Naive thymus-derived CD4-positive, alpha-beta T cell (primary cell): Measurements from ENCODE around the gene FDXR. TPM values are rescaled to one million over a fixed set of nuclear protein-coding genes. Genes with fewer than 3 reads are reported as not detected.

Experiments
- ATAC-seq: fragments of 150-1000 bp; cut with Tn5 transposase; 2 replicates; pipeline ENCODE4 v1.10.0; 2021; ENCODE audit warnings: mild to moderate bottlenecking, moderate library complexity
- CTCF ChIA-PET: fragments of 350-600 bp; sonication (Branson Sonifier 250); formaldehyde crosslinking; loops from one replicate; lab custom pipeline; 2021; ENCODE audit warnings: antibody characterized with exemption; lab: Charles Lee
- POLR2A ChIA-PET: fragments of 350-600 bp; sonication (Branson Sonifier 250); formaldehyde crosslinking; loops from one replicate; lab custom pipeline; 2021; ENCODE audit warnings: antibody characterized with exemption, inconsistent platforms; lab: Charles Lee
- DNase-seq, 9 donors: peaks; one replicate each; pipeline versions ENCODE4 v3.0.0 to v3.0.0-alpha.2; 2020 to 2022; ENCODE audit warnings: mixed read lengths in 1 of 9
- H3K27ac ChIP-seq: one replicate; pipeline ENCODE4 v1.7.0; 2013; ENCODE audit warnings: mild to moderate bottlenecking, low read depth, low read length, moderate library complexity
- H3K27me3 ChIP-seq, 2 donors: one replicate each; pipeline ENCODE4 v1.7.0; 2013; ENCODE audit warnings: low read length in 2 of 2, mild to moderate bottlenecking in 2 of 2, moderate library complexity in 2 of 2; ENCODE audit not compliant: control insufficient read depth in 2 of 2, insufficient read depth in 2 of 2
- H3K36me3 ChIP-seq, 3 experiments: 1 replicate in 2 of 3; 2 replicates in 1 of 3; pipeline ENCODE4 v1.7.0; 2013; ENCODE audit warnings: low read length in 3 of 3, mild to moderate bottlenecking in 3 of 3, moderate library complexity in 1 of 3; ENCODE audit not compliant: insufficient read depth in 3 of 3, control insufficient read depth in 2 of 3
- H3K4me1 ChIP-seq, 2 donors: one replicate each; pipeline ENCODE4 v1.7.0; 2013; ENCODE audit warnings: low read length in 2 of 2, mild to moderate bottlenecking in 2 of 2, moderate library complexity in 1 of 2; ENCODE audit not compliant: control insufficient read depth in 2 of 2, insufficient read depth in 2 of 2
- H3K4me3 ChIP-seq: 2 replicates; pipeline ENCODE4 v1.7.0; 2013; ENCODE audit warnings: mild to moderate bottlenecking, low read length
- H3K9me3 ChIP-seq, 3 experiments: 1 replicate in 2 of 3; 2 replicates in 1 of 3; pipeline ENCODE4 v1.7.0; 2013; ENCODE audit warnings: low read length in 3 of 3; ENCODE audit not compliant: control insufficient read depth in 2 of 3
- H3K27ac Mint-ChIP-seq, 9 donors: one replicate each; pipeline ENCODE4 v1.8.0; 2020 to 2022; ENCODE audit warnings: mixed read lengths in 9 of 9, mild to moderate bottlenecking in 8 of 9, moderate library complexity in 5 of 9, inconsistent platforms in 2 of 9
- H3K27me3 Mint-ChIP-seq, 5 donors: one replicate each; pipeline ENCODE4 v1.8.0; 2021 to 2022; ENCODE audit warnings: mixed read lengths in 5 of 5, mild to moderate bottlenecking in 1 of 5
- H3K36me3 Mint-ChIP-seq, 5 donors: one replicate each; pipeline ENCODE4 v1.8.0; 2020 to 2022; ENCODE audit warnings: mixed read lengths in 5 of 5, mild to moderate bottlenecking in 3 of 5, inconsistent platforms in 1 of 5
- H3K4me1 Mint-ChIP-seq, 7 donors: one replicate each; pipeline ENCODE4 v1.8.0; 2020 to 2022; ENCODE audit warnings: mixed read lengths in 7 of 7, mild to moderate bottlenecking in 3 of 7, inconsistent platforms in 1 of 7
- H3K4me3 Mint-ChIP-seq, 10 donors: one replicate each; pipeline ENCODE4 v1.8.0; 2020 to 2022; ENCODE audit warnings: mild to moderate bottlenecking in 10 of 10, mixed read lengths in 10 of 10, moderate library complexity in 6 of 10, inconsistent platforms in 2 of 10
- H3K9me3 Mint-ChIP-seq, 11 donors: one replicate each; pipeline ENCODE4 v1.8.0; 2020 to 2022; ENCODE audit warnings: mixed read lengths in 11 of 11, mild to moderate bottlenecking in 4 of 11, inconsistent platforms in 1 of 11, moderate library complexity in 1 of 11
- intact Hi-C, 2 donors: fragments of 100-400 bp; cut with micrococcal nuclease; formaldehyde crosslinking; loops; one replicate each; pipeline ENCODE4 v1.15.1; 2023
- polyA plus RNA-seq, 2 donors: library from polyadenylated mRNA; unstranded; fragments of 300-500 nt; fragmentation: Illumina TruSeq; gene quantifications; one replicate each; pipeline ENCODE4 v1.2.3, GENCODE V29; 2021
- total RNA-seq, 6 experiments: library from RNA in 5 of 6; stranded (reverse) in 5 of 6; gene quantifications; 1 replicate in 5 of 6; 2 replicates in 1 of 6; pipeline ENCODE4 v1.2.3 and lab custom pipeline; 2021 to 2026

FDXR gene
- total and polyA plus RNA-seq, 7 experiments from 2014 or later: 4.7 to 39.5 (median 9.4) TPM

DNA sequence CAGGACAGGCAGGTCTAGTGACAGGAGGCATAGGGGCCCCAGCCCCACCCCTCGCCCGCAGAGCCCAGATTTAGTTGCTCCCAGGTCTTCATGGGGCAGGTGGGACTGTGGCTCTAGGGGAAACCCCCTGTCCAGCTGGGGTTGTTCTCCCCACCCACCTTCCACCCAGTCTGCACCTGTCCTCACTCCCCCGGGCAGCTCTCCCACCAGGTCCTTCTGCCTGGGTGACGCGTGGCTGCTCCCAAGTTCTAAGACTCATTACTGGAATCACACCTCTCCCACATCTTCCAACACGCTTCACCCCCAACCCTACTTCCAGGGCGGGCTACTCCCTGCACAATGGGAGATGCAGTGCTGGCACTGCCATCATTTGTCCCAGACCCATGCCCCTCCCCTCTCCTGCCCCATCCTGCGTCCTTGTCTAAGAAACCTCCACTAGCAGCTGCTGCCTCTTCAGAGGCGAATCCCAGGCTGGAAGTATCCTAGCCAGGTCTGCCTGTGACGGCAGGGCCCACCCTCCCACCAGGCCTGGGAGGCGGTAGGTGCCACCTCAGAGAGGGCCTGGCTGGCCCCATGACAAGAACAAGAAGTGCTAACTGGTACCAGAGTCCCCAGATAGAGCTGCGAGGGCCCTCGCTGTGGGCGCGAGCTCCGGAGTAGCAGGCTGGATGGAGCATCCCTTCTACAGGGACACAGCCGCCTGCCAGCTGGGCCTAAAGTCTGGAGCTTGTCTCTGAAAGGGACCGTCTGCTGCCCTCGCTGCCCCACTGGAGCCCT, 35.9 kb downstream of the FDXR start:
- ATAC-seq (no peak), DNase-seq (no peak)
- Mint-ChIP-seq H3K36me3 (peaks cover 0 to 38% (median 20%) of the 10 kb centered on the region in 5 donors), H3K27ac (no peak overlapping the region), H3K9me3 (no peaks in the 10 kb centered on the region), H3K4me3 (no peak overlapping the region), H3K4me1 (peaks cover 8 to 22% (median 15%) of the 10 kb centered on the region in 7 donors), H3K27me3 (peaks cover 2 to 8% (median 4%) of the 10 kb centered on the region in 5 donors)
- H3K4me1 ChIP-seq: no peaks in the 10 kb centered on the region
- H3K36me3 ChIP-seq: peaks cover 0 to 58% (median 0%) of the 10 kb centered on the region in 3 experiments
- no peak overlapping the region for H3K27ac ChIP-seq
- no peaks in the 10 kb centered on the region for H3K9me3 ChIP-seq
- intact Hi-C loops: no loop called here
- ChIA-PET POLR2A (no interaction called here), CTCF (no interaction called here)
- H3K4me3 ChIP-seq: no peak overlapping the region
- no peaks in the 10 kb centered on the region for H3K27me3 ChIP-seq

DNA sequence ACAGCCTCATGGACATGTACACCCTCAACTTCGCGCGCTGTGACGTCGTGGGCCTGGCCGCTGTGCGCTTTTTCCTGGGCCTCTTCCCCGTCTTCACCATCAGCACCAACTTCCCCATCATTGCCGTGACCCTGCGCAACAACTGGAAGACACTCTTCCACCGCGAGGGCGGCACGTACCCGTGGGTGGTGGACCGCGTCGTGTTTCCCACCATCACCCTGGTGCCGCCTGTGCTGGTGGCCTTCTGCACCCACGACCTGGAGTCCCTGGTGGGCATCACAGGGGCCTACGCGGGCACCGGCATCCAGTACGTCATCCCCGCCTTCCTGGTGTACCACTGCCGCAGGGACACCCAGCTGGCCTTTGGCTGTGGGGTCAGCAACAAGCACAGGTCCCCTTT, 36.6 kb downstream of the FDXR start:
- Mint-ChIP-seq H3K27ac (no peak overlapping the region), H3K36me3 (peaks cover 0 to 37% (median 20%) of the 10 kb centered on the region in 5 donors), H3K4me3 (no peak overlapping the region), H3K4me1 (peaks cover 8 to 17% (median 9%) of the 10 kb centered on the region in 7 donors), H3K27me3 (peaks cover 0 to 3% (median 2%) of the 10 kb centered on the region in 5 donors), H3K9me3 (no peaks in the 10 kb centered on the region)
- ATAC-seq (no peak), DNase-seq (no peak)
- no peaks in the 10 kb centered on the region for H3K4me1 ChIP-seq
- H3K9me3 ChIP-seq: no peaks in the 10 kb centered on the region
- no peak overlapping the region for H3K4me3 ChIP-seq
- H3K27me3 ChIP-seq: no peaks in the 10 kb centered on the region
- intact Hi-C loops: no loop called here
- H3K27ac ChIP-seq: no peak overlapping the region
- peaks cover 0 to 65% (median 0%) of the 10 kb centered on the region in 3 experiments for H3K36me3 ChIP-seq
- ChIA-PET CTCF (no interaction called here), POLR2A (no interaction called here)

GRCh38 chr17:74833501-74834377, 39.1 kb downstream of the FDXR start:
- H3K9me3 Mint-ChIP-seq: no peaks in the 10 kb centered on the region

GRCh38 chr17:74832421-74832820, 40.4 kb downstream of the FDXR start:
- POLR2A ChIA-PET: interaction anchor here (0.6 kb wide), 1 partner anchor 1524 kb away, joined by 3 read pairs; no protein-coding TSS in a partner anchor
- Histone ChIP-seq H3K4me3 (no peak overlapping the region), H3K9me3 (no peaks in the 10 kb centered on the region), H3K27me3 (no peaks in the 10 kb centered on the region), H3K36me3 (peaks cover 0 to 84% (median 0%) of the 10 kb centered on the region in 3 experiments), H3K27ac (no peak overlapping the region), H3K4me1 (no peaks in the 10 kb centered on the region)
- H3K27ac Mint-ChIP-seq: no peak overlapping the region
- CTCF ChIA-PET: no interaction called here
- H3K4me1 Mint-ChIP-seq: peaks cover 0 to 4% (median 0%) of the 10 kb centered on the region in 7 donors
- H3K4me3 Mint-ChIP-seq: no peak overlapping the region
- DNase-seq: no peak
- H3K9me3 Mint-ChIP-seq: no peaks in the 10 kb centered on the region
- H3K27me3 Mint-ChIP-seq: no peaks in the 10 kb centered on the region
- intact Hi-C loops: no loop called here
- H3K36me3 Mint-ChIP-seq: peaks cover 0 to 52% (median 11%) of the 10 kb centered on the region in 5 donors
- no peak for ATAC-seq

More at GRCh38 chr17:74833501-74834377, 39.1 kb downstream of the FDXR start:
- Mint-ChIP-seq H3K27me3 (no peaks in the 10 kb centered on the region), H3K4me1 (peaks cover 0 to 7% (median 0%) of the 10 kb centered on the region in 7 donors), H3K36me3 (peaks cover 0 to 58% (median 20%) of the 10 kb centered on the region in 5 donors), H3K4me3 (no peak overlapping the region), H3K27ac (no peak overlapping the region)
- no peak overlapping the region for H3K4me3 ChIP-seq
- ChIA-PET POLR2A (no interaction called here), CTCF (no interaction called here)
- no peak overlapping the region for H3K27ac ChIP-seq
- no peaks in the 10 kb centered on the region for H3K9me3 ChIP-seq
- intact Hi-C loops: no loop called here
- no peaks in the 10 kb centered on the region for H3K27me3 ChIP-seq
- DNase-seq (no peak), ATAC-seq (peak; percentile 64)
- no peaks in the 10 kb centered on the region for H3K4me1 ChIP-seq
- H3K36me3 ChIP-seq: peaks cover 0 to 82% (median 0%) of the 10 kb centered on the region in 3 experiments

- CTCF ChIA-PET: no interaction called here
- H3K9me3 Mint-ChIP-seq: no peaks in the 10 kb centered on the region
- Histone ChIP-seq H3K4me1 (no peaks in the 10 kb centered on the region), H3K27me3 (no peaks in the 10 kb centered on the region), H3K36me3 (peaks cover 0 to 84% (median 0%) of the 10 kb centered on the region in 3 experiments), H3K27ac (no peak overlapping the region), H3K9me3 (no peaks in the 10 kb centered on the region), H3K4me3 (no peak overlapping the region)
- intact Hi-C loops: no loop called here
- H3K4me3 Mint-ChIP-seq: no peak overlapping the region
- ATAC-seq (no peak), DNase-seq (no peak)
- no peak overlapping the region for H3K27ac Mint-ChIP-seq
- H3K27me3 Mint-ChIP-seq: no peaks in the 10 kb centered on the region
- H3K4me1 Mint-ChIP-seq: peaks cover 0 to 4% (median 0%) of the 10 kb centered on the region in 7 donors
- POLR2A ChIA-PET: no interaction called here
- H3K36me3 Mint-ChIP-seq: peaks cover 0 to 52% (median 9%) of the 10 kb centered on the region in 5 donors
Observed at GRCh38 chr17:74831444-74832146, 41.2 kb downstream of the FDXR start.

DNA sequence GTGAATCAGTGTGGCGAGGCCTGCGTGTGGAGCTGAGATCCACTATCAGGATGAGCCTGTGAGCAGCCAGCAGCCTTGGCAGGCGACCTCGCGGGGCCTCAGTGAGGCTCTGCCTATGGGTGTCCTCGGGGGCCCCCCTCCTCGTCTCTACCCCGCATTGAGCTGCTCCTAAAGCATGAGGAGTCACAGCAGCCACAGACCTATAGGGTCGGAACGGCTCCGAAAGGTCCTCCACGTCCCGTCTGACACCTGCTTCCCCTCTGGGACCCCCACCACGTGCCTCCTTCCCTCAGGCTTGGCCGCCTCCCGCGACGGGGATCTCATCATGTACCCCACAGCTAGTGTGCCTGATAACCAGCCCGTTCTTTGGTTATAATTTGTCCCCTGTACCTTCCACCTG, 41.9 kb downstream of the FDXR start:
- CTCF ChIA-PET: interaction anchor here (0.7 kb wide), 1 partner anchor 11 kb away, joined by 3 read pairs; no protein-coding TSS in a partner anchor
- POLR2A ChIA-PET: no interaction called here
- H3K36me3 Mint-ChIP-seq: peaks cover 0 to 50% (median 2%) of the 10 kb centered on the region in 5 donors
- no peak overlapping the region for H3K27ac ChIP-seq
- peaks cover 0 to 84% (median 0%) of the 10 kb centered on the region in 3 experiments for H3K36me3 ChIP-seq
- intact Hi-C loops: no loop called here
- no peak overlapping the region for H3K27ac Mint-ChIP-seq
- H3K4me1 Mint-ChIP-seq: peaks cover 0 to 4% (median 0%) of the 10 kb centered on the region in 7 donors
- DNase-seq: no peak
- H3K4me3 ChIP-seq: no peak overlapping the region
- ATAC-seq: no peak
- H3K4me1 ChIP-seq: no peaks in the 10 kb centered on the region
- no peaks in the 10 kb centered on the region for H3K27me3 ChIP-seq
- no peaks in the 10 kb centered on the region for H3K9me3 ChIP-seq
- no peak overlapping the region for H3K4me3 Mint-ChIP-seq
- no peaks in the 10 kb centered on the region for H3K9me3 Mint-ChIP-seq
- no peaks in the 10 kb centered on the region for H3K27me3 Mint-ChIP-seq
